22Rv1 (cell line): ENCODE data around the gene MRPS33.

Experiments used
- CTCF ChIP-seq: fragments of 450-650 bp; IDR thresholded peaks from 2 replicates; pipeline ENCODE4 v1.5.1; 2017; ENCODE audit warnings: mild to moderate bottlenecking
- ZFX ChIP-seq: fragments of 450-650 bp; IDR thresholded peaks from 2 replicates; pipeline ENCODE4 v1.6.1; 2017; ENCODE audit warnings: antibody characterized with exemption, borderline replicate concordance

DNA sequence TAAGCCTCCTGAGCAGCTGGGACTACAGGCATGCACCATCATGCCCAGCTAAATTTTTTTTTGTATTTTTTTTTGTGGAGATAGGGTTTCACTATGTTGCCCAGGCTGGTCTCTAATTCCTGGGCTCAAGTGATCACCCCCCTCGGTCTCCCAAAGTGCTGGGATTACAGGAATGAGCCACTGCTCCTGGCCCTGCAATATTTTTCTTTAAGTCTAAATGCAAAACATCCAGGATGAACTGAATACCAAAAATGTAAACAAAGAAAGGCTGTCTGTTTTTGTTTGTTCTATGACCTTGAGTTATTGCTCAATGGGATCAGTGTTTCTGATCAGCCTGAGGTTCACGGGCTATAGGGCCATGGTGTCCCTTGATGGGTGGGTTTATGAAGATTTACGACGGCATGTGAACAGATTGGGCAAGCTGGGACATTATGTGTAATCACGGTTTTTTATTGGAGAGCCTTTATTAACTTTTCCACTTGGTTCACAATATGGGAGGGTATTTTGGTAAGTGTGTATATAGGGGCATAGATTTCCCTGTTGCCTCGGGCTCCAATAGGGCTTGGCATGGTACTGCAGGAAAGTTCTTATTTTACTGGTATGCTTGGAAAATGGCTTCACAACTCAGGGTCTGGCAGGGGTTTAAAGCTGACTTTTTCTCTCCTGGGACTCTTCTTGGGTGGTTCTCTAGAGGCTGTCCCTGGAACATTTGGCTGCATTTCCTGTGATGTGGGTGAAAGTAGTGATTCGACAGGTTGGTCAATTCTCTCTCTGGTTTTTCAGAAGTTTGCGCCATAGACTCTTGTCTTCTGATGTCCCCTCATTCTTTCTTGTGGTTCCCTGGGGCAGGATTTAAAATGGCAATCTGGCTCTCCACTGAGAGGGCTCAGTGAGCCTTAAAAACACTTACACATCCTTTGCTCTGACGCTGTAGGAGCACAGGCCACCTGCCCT is 41.6 kb downstream of the MRPS33 start:
- no peak for TF ChIP-seq CTCF
- no peak for TF ChIP-seq ZFX
